PC-9 (cell line): ENCODE measurements around the gene CSGALNACT2. TPM values are rescaled to one million over a fixed set of nuclear protein-coding genes. Genes with fewer than 3 reads are reported as not detected.

Source experiments
- BruUV-seq: library from RNA; stranded (reverse); fragments of 400-500 nt; replicated peaks from 2 replicates; lab custom pipeline; 2021; lab: Mats Ljungman, UMichigan
- CTCF ChIA-PET: fragments of 300-600 bp; sonication (Branson Sonifier 250); formaldehyde crosslinking; loops from one replicate; lab custom pipeline; 2022; ENCODE audit warnings: antibody characterized with exemption; lab: Charles Lee
- POLR2A ChIA-PET: fragments of 300-600 bp; sonication (Branson Sonifier 250); formaldehyde crosslinking; loops from one replicate; lab custom pipeline; 2022; ENCODE audit warnings: antibody characterized with exemption; ENCODE audit not compliant: unreplicated experiment; lab: Charles Lee
- DNase-seq, 2 experiments: peaks; one replicate each; pipeline versions ENCODE4 v3.0.0 to v3.0.0-alpha.2; 2015 to 2022; ENCODE audit warnings: mixed read lengths in 1 of 2
- H2AFZ ChIP-seq: fragments of 200-600 bp; sonication (generic); 2 replicates; pipeline ENCODE4 v1.8.1; 2017; ENCODE audit warnings: antibody characterized with exemption
- H3F3A ChIP-seq: fragments of 200-600 bp; sonication (generic); 2 replicates; pipeline ENCODE4 v1.8.1; 2017; ENCODE audit warnings: antibody characterized with exemption, mild to moderate bottlenecking, low read depth; ENCODE audit not compliant: insufficient read depth
- H3K27ac ChIP-seq: fragments of 200-600 bp; sonication (generic); 2 replicates; pipeline ENCODE4 v1.6.1; 2016; ENCODE audit warnings: mixed run types
- H3K27me3 ChIP-seq: fragments of 200-600 bp; sonication (generic); 2 replicates; pipeline ENCODE4 v1.6.1; 2016; ENCODE audit warnings: low read depth, mixed run types; ENCODE audit not compliant: insufficient read depth
- H3K36me3 ChIP-seq: fragments of 200-600 bp; sonication (generic); 2 replicates; pipeline ENCODE4 v1.6.1; 2016; ENCODE audit warnings: low read depth, mixed run types
- H3K4me1 ChIP-seq: fragments of 200-600 bp; sonication (generic); replicated peaks from 2 replicates; pipeline ENCODE4 v1.6.1; 2016; ENCODE audit warnings: mixed run types; ENCODE audit not compliant: insufficient read depth
- H3K4me2 ChIP-seq: fragments of 200-600 bp; sonication (generic); 2 replicates; pipeline ENCODE4 v1.6.1; 2017; ENCODE audit warnings: mixed run types
- H3K4me3 ChIP-seq: fragments of 200-600 bp; sonication (generic); 2 replicates; pipeline ENCODE4 v1.6.1; 2016; ENCODE audit warnings: mixed run types
- H3K79me2 ChIP-seq: fragments of 200-600 bp; sonication (generic); 2 replicates; pipeline ENCODE4 v1.6.1; 2017; ENCODE audit warnings: low read depth, mixed run types
- H3K9me2 ChIP-seq: fragments of 200-600 bp; sonication (generic); 2 replicates; pipeline ENCODE4 v1.8.1; 2017; ENCODE audit warnings: mild to moderate bottlenecking; ENCODE audit not compliant: insufficient read depth
- H3K9me3 ChIP-seq: fragments of 200-600 bp; sonication (generic); 2 replicates; pipeline ENCODE4 v1.8.1; 2016; ENCODE audit warnings: low read depth; ENCODE audit not compliant: insufficient read depth
- H4K20me1 ChIP-seq: fragments of 200-600 bp; sonication (generic); 2 replicates; pipeline ENCODE4 v1.8.1; 2017; ENCODE audit not compliant: insufficient read depth
- CTCF ChIP-seq: fragments of 200-600 bp; sonication (generic); conservative IDR thresholded peaks from 2 replicates; pipeline ENCODE4 v1.6.1; 2017; ENCODE audit warnings: mixed run types, antibody characterized with exemption, mild to moderate bottlenecking, moderate library complexity
- EZH2 ChIP-seq: fragments of 200-600 bp; sonication (generic); IDR thresholded peaks from 2 replicates; pipeline ENCODE4 v1.8.0; 2017; ENCODE audit warnings: antibody characterized with exemption, low read depth
- intact Hi-C: fragments of 100-400 bp; cut with micrococcal nuclease; formaldehyde crosslinking; loops from one replicate; pipeline ENCODE4 v1.10.0; 2022; ENCODE audit not compliant: unreplicated experiment
- total RNA-seq: library from RNA; stranded (reverse); gene quantifications from 2 replicates; pipeline ENCODE4 v1.2.3, GENCODE V29; 2021

Gene CSGALNACT2
- total RNA-seq, 1 experiment from 2014 or later: 7.2 TPM

- H3F3A ChIP-seq: no peaks in the 10 kb centered on the region
- peaks cover 23% of the 10 kb centered on the region for H3K27me3 ChIP-seq
- H3K9me2 ChIP-seq: no peaks in the 10 kb centered on the region
- no peak for TF ChIP-seq CTCF
- TF ChIP-seq EZH2: no peak
- BruUV-seq: no TSS peak
- CTCF ChIA-PET: interaction anchor here (0.6 kb wide), 1 partner anchor 148 kb away, joined by 3 read pairs; no protein-coding TSS in a partner anchor
- no peaks in the 10 kb centered on the region for H3K4me1 ChIP-seq
- no peak overlapping the region for H3K27ac ChIP-seq
- H2AFZ ChIP-seq: no peak overlapping the region
- intact Hi-C loops: no loop called here
- H3K36me3 ChIP-seq: no peaks in the 10 kb centered on the region
- no peaks in the 10 kb centered on the region for H4K20me1 ChIP-seq
- no peak overlapping the region for H3K4me3 ChIP-seq
- no peaks in the 10 kb centered on the region for H3K79me2 ChIP-seq
- POLR2A ChIA-PET: no interaction called here
- DNase-seq: no peak
- H3K4me2 ChIP-seq: no peak overlapping the region
- no peaks in the 10 kb centered on the region for H3K9me3 ChIP-seq
These were observed 16.8 kb upstream of the CSGALNACT2 start for GRCh38 chr10:43121444-43121843.

GRCh38 chr10:43122096-43122495 lies 16.1 kb upstream of the CSGALNACT2 start:
- H2AFZ ChIP-seq: no peak overlapping the region
- no peaks in the 10 kb centered on the region for H3K36me3 ChIP-seq
- DNase-seq: no peak
- TF ChIP-seq CTCF (no peak), EZH2 (no peak)
- H3F3A ChIP-seq: no peaks in the 10 kb centered on the region
- ChIA-PET CTCF (no interaction called here), POLR2A (no interaction called here)
- no peaks in the 10 kb centered on the region for H3K9me3 ChIP-seq
- H3K4me3 ChIP-seq: no peak overlapping the region
- H3K79me2 ChIP-seq: no peaks in the 10 kb centered on the region
- H4K20me1 ChIP-seq: no peaks in the 10 kb centered on the region
- no TSS peak for BruUV-seq
- no peaks in the 10 kb centered on the region for H3K4me1 ChIP-seq
- peaks cover 18% of the 10 kb centered on the region; the same call in 1 of the 2 replicates for H3K27me3 ChIP-seq
- H3K27ac ChIP-seq: no peak overlapping the region
- intact Hi-C loops: no loop called here
- no peak overlapping the region for H3K4me2 ChIP-seq
- H3K9me2 ChIP-seq: no peaks in the 10 kb centered on the region

GRCh38 chr10:43122826-43123225 lies 15.4 kb upstream of the CSGALNACT2 start:
- Histone ChIP-seq H3K79me2 (no peaks in the 10 kb centered on the region), H3K27ac (no peak overlapping the region), H3K9me3 (no peaks in the 10 kb centered on the region), H3K4me2 (no peak overlapping the region), H2AFZ (no peak overlapping the region), H3K4me3 (no peak overlapping the region), H3K4me1 (no peaks in the 10 kb centered on the region), H4K20me1 (no peaks in the 10 kb centered on the region), H3K27me3 (peaks cover 11% of the 10 kb centered on the region; the same call in 1 of the 2 replicates), H3F3A (no peaks in the 10 kb centered on the region), H3K36me3 (no peaks in the 10 kb centered on the region), H3K9me2 (no peaks in the 10 kb centered on the region)
- no TSS peak for BruUV-seq
- TF ChIP-seq EZH2 (no peak), CTCF (no peak)
- intact Hi-C loops: no loop called here
- no peak for DNase-seq
- ChIA-PET POLR2A (no interaction called here), CTCF (no interaction called here)
